Activated T-helper 9 cell treated with anti-CD3 and anti-CD28 coated beads, Interleukin-2, amount 50 U/mL, for 16 hours (primary cell): ENCODE measurements around the gene GNAS-AS1.

ENCODE experiments used
- DNase-seq: peaks from one replicate; pipeline ENCODE4 v3.0.0-alpha.2; 2020; ENCODE audit warnings: low read depth

Gene GNAS-AS1

GRCh38 chr20:58808271-58809046, 42.2 kb downstream of the GNAS-AS1 start:
- DNase-seq = no peak

GRCh38 chr20:58807801-58808200, 42.9 kb downstream of the GNAS-AS1 start:
- no peak for DNase-seq

- no peak for DNase-seq
Measured at GRCh38 chr20:58803533-58803932, 47.2 kb downstream of the GNAS-AS1 start.

GRCh38 chr20:58802061-58802460, 48.6 kb downstream of the GNAS-AS1 start:
- no peak for DNase-seq

- DNase-seq = no peak
Measured at GRCh38 chr20:58800134-58800871, 50.4 kb downstream of the GNAS-AS1 start.

GRCh38 chr20:58797371-58798338, 53.0 kb downstream of the GNAS-AS1 start:
- DNase-seq = no peak

GRCh38 chr20:58795923-58796245, 54.8 kb downstream of the GNAS-AS1 start:
- DNase-seq = no peak

- DNase-seq = no peak
Measured at GRCh38 chr20:58795181-58795922, 55.4 kb downstream of the GNAS-AS1 start.

GRCh38 chr20:58794510-58795180, 56.1 kb downstream of the GNAS-AS1 start:
- DNase-seq = no peak

GRCh38 chr20:58793512-58794420, 56.9 kb downstream of the GNAS-AS1 start:
- no peak for DNase-seq

GRCh38 chr20:58792426-58792825, 58.3 kb downstream of the GNAS-AS1 start:
- no peak for DNase-seq

GRCh38 chr20:58791286-58791685, 59.4 kb downstream of the GNAS-AS1 start:
- no peak for DNase-seq

GRCh38 chr20:58790454-58790853, 60.2 kb downstream of the GNAS-AS1 start:
- DNase-seq = no peak

- no peak for DNase-seq
Measured at GRCh38 chr20:58788896-58789544, 61.7 kb downstream of the GNAS-AS1 start.

- DNase-seq = no peak
Measured at GRCh38 chr20:58787211-58788005, 63.3 kb downstream of the GNAS-AS1 start.

GRCh38 chr20:58784321-58785074, 66.2 kb downstream of the GNAS-AS1 start:
- DNase-seq = no peak

GRCh38 chr20:58783511-58784011, 67.1 kb downstream of the GNAS-AS1 start:
- DNase-seq = no peak

- no peak for DNase-seq
Measured at GRCh38 chr20:58781138-58781537, 69.6 kb downstream of the GNAS-AS1 start.
